Endothelial cell of umbilical vein (primary cell): ENCODE data around the gene CCDC167. TPM values are rescaled to one million over a fixed set of nuclear protein-coding genes. Genes with fewer than 3 reads are reported as not detected.

Source experiments
- BruUV-seq: library from RNA; stranded (reverse); fragments of 400-500 nt; replicated peaks from 2 replicates; lab custom pipeline; 2021; lab: Mats Ljungman, UMichigan
- CTCF ChIA-PET: fragments of 300-600, 350-600 bp; sonication (Branson Sonifier 250); formaldehyde crosslinking; loops from one replicate; lab custom pipeline; 2021; ENCODE audit warnings: antibody characterized with exemption, inconsistent platforms; lab: Charles Lee
- POLR2A ChIA-PET: fragments of 300-600, 350-600 bp; sonication (Branson Sonifier 250); formaldehyde crosslinking; loops from one replicate; lab custom pipeline; 2021; ENCODE audit warnings: antibody characterized with exemption, inconsistent platforms; lab: Charles Lee
- DNase-seq: peaks from one replicate; pipeline ENCODE4 v3.0.0-alpha.2; 2011; ENCODE audit warnings: low read depth, low spot score
- FAIRE-seq: peaks from 2 replicates; lab custom pipeline; 2011; peaks lifted over from hg19 to GRCh38; lab: Jason Lieb, UNC
- H2AFZ ChIP-seq: 2 replicates; pipeline ENCODE4 v1.6.0; 2012; ENCODE audit warnings: low read depth, low read length, control low read depth, inconsistent platforms
- H3K27ac ChIP-seq: 2 replicates; pipeline ENCODE4 v1.5.1; 2011; ENCODE audit warnings: low read depth, mild to moderate bottlenecking, control low read depth, low read length, moderate library complexity; ENCODE audit not compliant: insufficient read depth
- H3K27me3 ChIP-seq, 2 experiments: 2 replicates each; pipeline versions ENCODE4 v1.6.0 to v1.6.1; 2011; ENCODE audit warnings: low read length in 2 of 2, mixed read lengths in 1 of 2; ENCODE audit not compliant: control insufficient read depth in 2 of 2, insufficient read depth in 2 of 2
- H3K36me3 ChIP-seq, 2 experiments: 2 replicates in 1 of 2; 3 replicates in 1 of 2; pipeline ENCODE4 v1.5.1; 2011; ENCODE audit warnings: low read length in 2 of 2, mild to moderate bottlenecking in 1 of 2, moderate library complexity in 1 of 2; ENCODE audit not compliant: control insufficient read depth in 2 of 2, insufficient read depth in 2 of 2; ENCODE audit errors: extremely low read depth in 1 of 2
- H3K4me1 ChIP-seq: 3 replicates; pipeline ENCODE4 v1.5.1; 2011; ENCODE audit warnings: mild to moderate bottlenecking, low read length; ENCODE audit not compliant: control insufficient read depth, insufficient read depth; ENCODE audit errors: extremely low read depth
- H3K4me2 ChIP-seq: 2 replicates; pipeline ENCODE4 v1.6.1; 2011; ENCODE audit warnings: low read length, control low read depth, mixed read lengths; ENCODE audit not compliant: insufficient read depth
- H3K4me3 ChIP-seq, 3 experiments: fragments of 200-600 bp in 1 of 3; sonication (generic), shearing (Covaris generic) in 1 of 3; replicated peaks in 1 of 3; 2 replicates each; pipeline ENCODE4 v1.5.1; 2011 to 2016; ENCODE audit warnings: control low read depth in 3 of 3, low read length in 3 of 3, mild to moderate bottlenecking in 2 of 3, inconsistent platforms in 1 of 3, low read depth in 1 of 3, moderate library complexity in 1 of 3; ENCODE audit not compliant: insufficient read depth in 1 of 3
- H3K79me2 ChIP-seq: 2 replicates; pipeline ENCODE4 v1.6.0; 2012; ENCODE audit warnings: low read length, inconsistent platforms; ENCODE audit not compliant: control insufficient read depth, insufficient read depth
- H3K9ac ChIP-seq: replicated peaks from 2 replicates; pipeline ENCODE3; 2011; ENCODE audit warnings: low read length, control low read depth; ENCODE audit not compliant: insufficient read depth; ENCODE audit errors: extremely low read depth
- H3K9me1 ChIP-seq: replicated peaks from 3 replicates; pipeline ENCODE4 v1.6.0; 2011; ENCODE audit warnings: mild to moderate bottlenecking, low read length; ENCODE audit not compliant: control insufficient read depth, insufficient read depth; ENCODE audit errors: extremely low read depth
- H3K9me3 ChIP-seq: replicated peaks from 2 replicates; pipeline ENCODE4 v1.5.1; 2012; ENCODE audit warnings: low read length, inconsistent platforms; ENCODE audit not compliant: control insufficient read depth, insufficient read depth
- H4K20me1 ChIP-seq: replicated peaks from 2 replicates; pipeline ENCODE3; 2011; ENCODE audit warnings: mild to moderate bottlenecking, low read length; ENCODE audit not compliant: control insufficient read depth, insufficient read depth; ENCODE audit errors: extremely low read depth
- EZH2 ChIP-seq: IDR thresholded peaks from 2 replicates; pipeline ENCODE4 v1.6.1; 2012; ENCODE audit warnings: borderline replicate concordance, low read depth, mild to moderate bottlenecking, moderate library complexity, low read length, inconsistent platforms; ENCODE audit not compliant: severe bottlenecking
- FOS ChIP-seq: IDR thresholded peaks from 2 replicates; pipeline ENCODE4 v1.6.1; 2011; ENCODE audit warnings: mild to moderate bottlenecking, low read length, moderate library complexity, borderline replicate concordance; ENCODE audit not compliant: insufficient read depth
- GATA2 ChIP-seq: IDR thresholded peaks from 2 replicates; pipeline ENCODE4 v1.7.0; 2011; ENCODE audit warnings: low read depth, mild to moderate bottlenecking, moderate library complexity, mixed read lengths, low read length; ENCODE audit not compliant: insufficient read length, insufficient read depth
- JUN ChIP-seq: IDR thresholded peaks from 2 replicates; pipeline ENCODE4 v1.6.1; 2011; ENCODE audit warnings: borderline replicate concordance, low read depth; ENCODE audit not compliant: insufficient read length, insufficient read depth
- MYC ChIP-seq: IDR thresholded peaks from one replicate; pipeline ENCODE4 v1.6.1; 2011; ENCODE audit warnings: mild to moderate bottlenecking, low read depth, low read length
- POLR2A ChIP-seq: IDR thresholded peaks from 2 replicates; pipeline ENCODE4 v1.6.1; 2012; ENCODE audit warnings: low read depth, mild to moderate bottlenecking, control low read depth, low read length
- POLR2AphosphoS5 ChIP-seq: IDR thresholded peaks from 2 replicates; pipeline ENCODE4 v1.6.1; 2012; ENCODE audit warnings: low read depth, mild to moderate bottlenecking, control low read depth, low read length, moderate library complexity; ENCODE audit not compliant: insufficient read depth
- dilution Hi-C: fragments of 300-500 bp; cut with MboI; formaldehyde crosslinking; loops from one replicate; pipeline ENCODE4 v1.15.0; 2019; ENCODE audit warnings: low sequenced_read_pairs; ENCODE audit not compliant: extremely low pct_ligation_motif_present
- intact Hi-C: fragments of 100-400 bp; cut with micrococcal nuclease; formaldehyde crosslinking; loops from one replicate; pipeline ENCODE4 v1.10.0; 2022
- polyA plus RNA-seq, 4 experiments: library from polyadenylated mRNA; depleted of rRNA in 3 of 4; stranded (reverse) in 3 of 4; unstranded in 1 of 4; fragments of >200 nt; gene quantifications; 2 replicates each; pipeline versions ENCODE4 v1.2.1 to v1.2.3, GENCODE V29; 2011 to 2012; ENCODE audit warnings: missing spikeins in 1 of 4
- total RNA-seq: library from RNA; stranded (reverse); gene quantifications from 2 replicates; pipeline ENCODE4 v1.2.3, GENCODE V29; 2021
- TF ChIP-seq, protein P1 (sequence below): IDR thresholded peaks from 2 replicates; pipeline ENCODE4 v1.6.1; 2011; ENCODE audit not compliant: insufficient read depth, insufficient read length
- TF ChIP-seq, protein P2 (sequence below), 2 donors: IDR thresholded peaks; 1 replicate in 1 of 2; 2 replicates in 1 of 2; pipeline ENCODE4 v1.5.1; 2011; ENCODE audit warnings: low read length in 2 of 2, mild to moderate bottlenecking in 2 of 2, moderate library complexity in 2 of 2, control low read depth in 1 of 2, inconsistent platforms in 1 of 2, low read depth in 1 of 2; ENCODE audit not compliant: insufficient read depth in 1 of 2; ENCODE audit errors: extremely low read depth in 1 of 2

CCDC167 gene
- total and polyA plus RNA-seq, 2 donors (not counting 3 experiments of a cell fraction or from before 2014, with no cell fraction given) = 46.6 to 105 TPM

DNA sequence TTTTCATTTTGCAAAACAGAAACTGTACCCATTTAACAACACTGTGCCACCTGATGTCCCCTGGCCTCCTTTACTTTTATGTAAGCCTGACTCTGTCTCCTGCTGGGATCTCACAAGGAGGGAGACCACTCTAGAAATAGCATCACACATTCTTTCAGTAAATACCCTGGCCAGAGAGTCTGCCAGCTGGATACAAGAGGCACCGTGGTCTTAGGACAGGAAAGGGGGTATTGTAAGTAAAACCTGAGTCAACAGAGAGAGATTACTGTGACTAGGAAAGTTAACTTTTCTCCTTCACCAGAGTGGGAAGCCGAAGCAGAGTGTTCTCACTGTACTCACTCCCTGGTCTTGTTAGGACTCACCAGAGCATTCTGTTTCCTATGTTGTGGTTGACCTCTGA, 38.9 kb downstream of the CCDC167 start:
- no peak for TF ChIP-seq JUN
- TF ChIP-seq POLR2AphosphoS5 = no peak
- TF ChIP-seq, protein P1, sequence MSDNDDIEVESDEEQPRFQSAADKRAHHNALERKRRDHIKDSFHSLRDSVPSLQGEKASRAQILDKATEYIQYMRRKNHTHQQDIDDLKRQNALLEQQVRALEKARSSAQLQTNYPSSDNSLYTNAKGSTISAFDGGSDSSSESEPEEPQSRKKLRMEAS = no peak
- no peak for TF ChIP-seq FOS
- TF ChIP-seq GATA2 = no peak
- TF ChIP-seq EZH2 = no peak
- no peak for TF ChIP-seq POLR2A
- TF ChIP-seq, protein P2, sequence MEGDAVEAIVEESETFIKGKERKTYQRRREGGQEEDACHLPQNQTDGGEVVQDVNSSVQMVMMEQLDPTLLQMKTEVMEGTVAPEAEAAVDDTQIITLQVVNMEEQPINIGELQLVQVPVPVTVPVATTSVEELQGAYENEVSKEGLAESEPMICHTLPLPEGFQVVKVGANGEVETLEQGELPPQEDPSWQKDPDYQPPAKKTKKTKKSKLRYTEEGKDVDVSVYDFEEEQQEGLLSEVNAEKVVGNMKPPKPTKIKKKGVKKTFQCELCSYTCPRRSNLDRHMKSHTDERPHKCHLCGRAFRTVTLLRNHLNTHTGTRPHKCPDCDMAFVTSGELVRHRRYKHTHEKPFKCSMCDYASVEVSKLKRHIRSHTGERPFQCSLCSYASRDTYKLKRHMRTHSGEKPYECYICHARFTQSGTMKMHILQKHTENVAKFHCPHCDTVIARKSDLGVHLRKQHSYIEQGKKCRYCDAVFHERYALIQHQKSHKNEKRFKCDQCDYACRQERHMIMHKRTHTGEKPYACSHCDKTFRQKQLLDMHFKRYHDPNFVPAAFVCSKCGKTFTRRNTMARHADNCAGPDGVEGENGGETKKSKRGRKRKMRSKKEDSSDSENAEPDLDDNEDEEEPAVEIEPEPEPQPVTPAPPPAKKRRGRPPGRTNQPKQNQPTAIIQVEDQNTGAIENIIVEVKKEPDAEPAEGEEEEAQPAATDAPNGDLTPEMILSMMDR (IDR thresholded peaks at IDR 0.05; ENCODE audit: extremely low read depth in 1 of 2, insufficient read depth in 1 of 2, low read depth in 1 of 2, low read length in 2 of 2) = no peak
- TF ChIP-seq MYC = no peak
- Histone ChIP-seq H3K9me1 (no peaks in the 10 kb centered on the region), H3K4me3 (no peak overlapping the region), H3K36me3 (peaks cover 7 to 32% of the 10 kb centered on the region in 2 experiments), H3K27ac (no peak overlapping the region), H3K27me3 (no peaks in the 10 kb centered on the region), H3K4me2 (no peak overlapping the region), H4K20me1 (no peaks in the 10 kb centered on the region), H3K4me1 (peaks cover 2% of the 10 kb centered on the region), H3K9ac (no peak overlapping the region), H3K79me2 (no peaks in the 10 kb centered on the region), H3K9me3 (no peaks in the 10 kb centered on the region), H2AFZ (no peak overlapping the region)
- POLR2A ChIA-PET = no interaction called here
- CTCF ChIA-PET = interaction anchor here (1.1 kb wide), 1 partner anchor 94 kb away, joined by 3 read pairs; no protein-coding TSS in a partner anchor
- FAIRE-seq (no peak), DNase-seq (no peak)
- dilution Hi-C loops (no loop called here), intact Hi-C loops (no loop called here)
- BruUV-seq = no TSS peak
